ACC112 (cell line): ENCODE measurements around the gene NEURL1B.
"Not testable (repeated sequence)": the region's sequence is repeated elsewhere in the genome, so short reads cannot be mapped to it uniquely, and the experiment has no call there.

ENCODE experiments used
- H2AFZ ChIP-seq: fragments of 200-600 bp; sonication (generic); one replicate; pipeline ENCODE4 v1.6.0; 2017; ENCODE audit warnings: antibody characterized with exemption, low read length; ENCODE audit not compliant: unreplicated experiment
- H3K27ac ChIP-seq: fragments of 200-600 bp; sonication (generic); 2 replicates; pipeline ENCODE4 v1.5.1; 2014; ENCODE audit warnings: low read depth, mild to moderate bottlenecking, antibody characterized with exemption, low read length, moderate library complexity
- H3K27me3 ChIP-seq: fragments of 200-600 bp; sonication (generic); 2 replicates; pipeline ENCODE4 v1.6.1; 2014; ENCODE audit warnings: mild to moderate bottlenecking, antibody characterized with exemption, low read length, moderate library complexity, mixed read lengths; ENCODE audit not compliant: insufficient read depth
- H3K36me3 ChIP-seq: fragments of 200-600 bp; sonication (generic); 2 replicates; pipeline ENCODE4 v1.6.1; 2016; ENCODE audit warnings: mild to moderate bottlenecking, antibody characterized with exemption, low read length, moderate library complexity, mixed read lengths; ENCODE audit not compliant: insufficient read depth
- H3K4me1 ChIP-seq: fragments of 200-600 bp; sonication (generic); one replicate; pipeline ENCODE4 v1.6.1; 2016; ENCODE audit warnings: low read length, mixed read lengths; ENCODE audit not compliant: insufficient read depth, unreplicated experiment, control insufficient read depth
- H3K4me3 ChIP-seq: fragments of 200-600 bp; sonication (generic); 2 replicates; pipeline ENCODE4 v1.5.1; 2014; ENCODE audit warnings: mild to moderate bottlenecking, low read depth, low read length
- H3K79me2 ChIP-seq: fragments of 200-600 bp; sonication (generic); one replicate; pipeline ENCODE4 v1.6.0; 2016; ENCODE audit warnings: low read length; ENCODE audit not compliant: control insufficient read depth, unreplicated experiment, insufficient read depth

NEURL1B gene

GRCh38 chr5:172668594-172669071 is 27.6 kb downstream of the NEURL1B start:
- Histone ChIP-seq H3K4me3 (no peak overlapping the region), H2AFZ (no peak overlapping the region), H3K36me3 (no peaks in the 10 kb centered on the region), H3K4me1 (no peaks in the 10 kb centered on the region), H3K79me2 (no peaks in the 10 kb centered on the region), H3K27me3 (no peaks in the 10 kb centered on the region), H3K27ac (no peak overlapping the region)

GRCh38 chr5:172669386-172670004 is 28.4 kb downstream of the NEURL1B start:
- H3K36me3 ChIP-seq: no peaks in the 10 kb centered on the region
- H2AFZ ChIP-seq: no peak overlapping the region
- H3K79me2 ChIP-seq: no peaks in the 10 kb centered on the region
- no peaks in the 10 kb centered on the region for H3K4me1 ChIP-seq
- no peak overlapping the region for H3K4me3 ChIP-seq
- H3K27me3 ChIP-seq: no peaks in the 10 kb centered on the region
- no peak overlapping the region for H3K27ac ChIP-seq

- no peaks in the 10 kb centered on the region for H3K79me2 ChIP-seq
- no peaks in the 10 kb centered on the region for H3K36me3 ChIP-seq
- H3K27ac ChIP-seq: no peak overlapping the region
- H2AFZ ChIP-seq: no peak overlapping the region
- no peaks in the 10 kb centered on the region for H3K27me3 ChIP-seq
- no peaks in the 10 kb centered on the region for H3K4me1 ChIP-seq
- H3K4me3 ChIP-seq: no peak overlapping the region
These were observed 28.9 kb downstream of the NEURL1B start for GRCh38 chr5:172670005-172670402.

GRCh38 chr5:172670444-172670843 is 29.4 kb downstream of the NEURL1B start:
- Histone ChIP-seq H3K79me2 (no peaks in the 10 kb centered on the region), H2AFZ (no peak overlapping the region), H3K27ac (no peak overlapping the region), H3K36me3 (no peaks in the 10 kb centered on the region), H3K4me3 (no peak overlapping the region), H3K4me1 (no peaks in the 10 kb centered on the region), H3K27me3 (no peaks in the 10 kb centered on the region)

- H3K27ac ChIP-seq: no peak overlapping the region
- H3K4me1 ChIP-seq: no peaks in the 10 kb centered on the region
These were observed 30.0 kb downstream of the NEURL1B start for GRCh38 chr5:172671091-172671490.

GRCh38 chr5:172672681-172673080 is 31.6 kb downstream of the NEURL1B start:
- no peaks in the 10 kb centered on the region for H3K36me3 ChIP-seq
- no peak overlapping the region for H3K4me3 ChIP-seq
- H3K4me1 ChIP-seq: no peaks in the 10 kb centered on the region
- no peak overlapping the region for H2AFZ ChIP-seq
- no peak overlapping the region for H3K27ac ChIP-seq
- H3K79me2 ChIP-seq: no peaks in the 10 kb centered on the region
- H3K27me3 ChIP-seq: no peaks in the 10 kb centered on the region

More at GRCh38 chr5:172671091-172671490, 30.0 kb downstream of the NEURL1B start:
- H3K4me3 ChIP-seq: no peak overlapping the region
- no peak overlapping the region for H2AFZ ChIP-seq
- H3K79me2 ChIP-seq: no peaks in the 10 kb centered on the region
- no peaks in the 10 kb centered on the region for H3K27me3 ChIP-seq
- H3K36me3 ChIP-seq: no peaks in the 10 kb centered on the region

- H3K27ac ChIP-seq: no peak overlapping the region
- H3K4me1 ChIP-seq: no peaks in the 10 kb centered on the region
- no peak overlapping the region for H2AFZ ChIP-seq
- no peaks in the 10 kb centered on the region for H3K36me3 ChIP-seq
- H3K27me3 ChIP-seq: no peaks in the 10 kb centered on the region
- no peaks in the 10 kb centered on the region for H3K79me2 ChIP-seq
- H3K4me3 ChIP-seq: no peak overlapping the region
These were observed 33.1 kb downstream of the NEURL1B start for GRCh38 chr5:172674155-172674554.

GRCh38 chr5:172676914-172677475 is 35.9 kb downstream of the NEURL1B start:
- Histone ChIP-seq H3K27me3 (no peaks in the 10 kb centered on the region), H3K4me1 (no peaks in the 10 kb centered on the region), H3K4me3 (no peak overlapping the region), H3K27ac (no peak overlapping the region), H2AFZ (no peak overlapping the region), H3K36me3 (no peaks in the 10 kb centered on the region), H3K79me2 (no peaks in the 10 kb centered on the region)

GRCh38 chr5:172678362-172678874 is 37.4 kb downstream of the NEURL1B start:
- not testable (repeated sequence) for H3K27me3 ChIP-seq, H2AFZ ChIP-seq, H3K4me1 ChIP-seq

GRCh38 chr5:172678902-172679301 is 37.8 kb downstream of the NEURL1B start:
- H2AFZ ChIP-seq: no peak overlapping the region
- no peaks in the 10 kb centered on the region for H3K4me1 ChIP-seq
- no peak overlapping the region for H3K27ac ChIP-seq
- no peaks in the 10 kb centered on the region for H3K27me3 ChIP-seq
- H3K4me3 ChIP-seq: no peak overlapping the region
- no peaks in the 10 kb centered on the region for H3K79me2 ChIP-seq
- H3K36me3 ChIP-seq: no peaks in the 10 kb centered on the region

More at GRCh38 chr5:172678362-172678874, 37.4 kb downstream of the NEURL1B start:
- not testable (repeated sequence) for H3K4me3 ChIP-seq, H3K27ac ChIP-seq, H3K79me2 ChIP-seq, H3K36me3 ChIP-seq

- H3K4me3 ChIP-seq: no peak overlapping the region
- no peaks in the 10 kb centered on the region for H3K27me3 ChIP-seq
- no peaks in the 10 kb centered on the region for H3K79me2 ChIP-seq
- H3K27ac ChIP-seq: no peak overlapping the region
- no peak overlapping the region for H2AFZ ChIP-seq
- no peaks in the 10 kb centered on the region for H3K4me1 ChIP-seq
- H3K36me3 ChIP-seq: no peaks in the 10 kb centered on the region
These were observed 38.7 kb downstream of the NEURL1B start for GRCh38 chr5:172679628-172680212.
